GM12891 (cell line): ENCODE measurements around the gene GAPDH.

Experiments
- PAX5 ChIP-seq: IDR thresholded peaks from 2 replicates; pipeline ENCODE4 v1.6.1; 2011; ENCODE audit warnings: low read length, moderate library complexity, mild to moderate bottlenecking; ENCODE audit not compliant: insufficient read depth, severe bottlenecking
- POLR2A ChIP-seq: IDR thresholded peaks from 2 replicates; pipeline ENCODE4 v1.6.1; 2011; ENCODE audit warnings: low read depth, low read length, control low read depth
- POLR2AphosphoS5 ChIP-seq: IDR thresholded peaks from 2 replicates; pipeline ENCODE4 v1.6.1; 2011; ENCODE audit warnings: low read depth, low read length, control low read depth

GRCh38 chr12:6534945-6535696, 804 bp downstream of the GAPDH start:
- 0 out of 2 replicates have a peak, but pooled peaks have one; percentile 31 for TF ChIP-seq POLR2A
- TF ChIP-seq POLR2AphosphoS5 = no peak; the same call in none of the 2 replicates
- TF ChIP-seq PAX5 = no peak
